HepG2 (cell line): Measurements from ENCODE around the gene COBL.

Source experiments
- BCL6 ChIP-seq: IDR thresholded peaks from 2 replicates; pipeline ENCODE4 v1.6.1; 2016; ENCODE audit warnings: missing genetic modification reagents, missing compliant biosample characterization
- ERF ChIP-seq: IDR thresholded peaks from 2 replicates; pipeline ENCODE4 v1.6.1; 2018; ENCODE audit warnings: missing biosample characterization, missing genetic modification reagents
- ESRRA ChIP-seq: sonication (generic); formaldehyde crosslinking; IDR thresholded peaks from 2 replicates; pipeline ENCODE4 v1.5.1; 2020; ENCODE audit warnings: mild to moderate bottlenecking, low read depth, missing genetic modification reagents
- GABPA ChIP-seq, 2 experiments: IDR thresholded peaks; 2 replicates each; pipeline ENCODE4 v1.6.1; 2011 to 2016; ENCODE audit warnings: low read depth in 2 of 2, low read length in 1 of 2, missing biosample characterization in 1 of 2, missing genetic modification characterization in 1 of 2
- JUNB ChIP-seq: sonication (generic); formaldehyde crosslinking; IDR thresholded peaks from 2 replicates; pipeline ENCODE4 v1.8.0; 2022; ENCODE audit warnings: missing genetic modification reagents, mild to moderate bottlenecking, borderline replicate concordance
- SRF ChIP-seq: IDR thresholded peaks from 2 replicates; pipeline ENCODE4 v1.6.1; 2011; ENCODE audit warnings: mild to moderate bottlenecking, low read depth, low read length, moderate library complexity
- TSC22D2 ChIP-seq: sonication (generic); formaldehyde crosslinking; IDR thresholded peaks from 2 replicates; pipeline ENCODE4 v1.5.1; 2020; ENCODE audit warnings: missing genetic modification reagents, mild to moderate bottlenecking, borderline replicate concordance
- ZSCAN22 ChIP-seq: sonication (generic); formaldehyde crosslinking; IDR thresholded peaks from 2 replicates; pipeline ENCODE4 v1.4.0; 2020; ENCODE audit warnings: mild to moderate bottlenecking, missing genetic modification reagents
- TF ChIP-seq, protein P1 (sequence below): sonication (generic); formaldehyde crosslinking; conservative IDR thresholded peaks from 2 replicates; pipeline ENCODE4 v1.4.0; 2020; ENCODE audit warnings: missing genetic modification reagents
- TF ChIP-seq, protein P2 (sequence below): sonication (generic); formaldehyde crosslinking; IDR thresholded peaks from 2 replicates; pipeline ENCODE4 v1.4.0; 2020; ENCODE audit warnings: missing genetic modification reagents, mild to moderate bottlenecking, borderline replicate concordance
- TF ChIP-seq, protein P3 (sequence below), 2 experiments: fragments of 450-650 bp in 1 of 2; sonication (generic) in 1 of 2; formaldehyde crosslinking in 1 of 2; IDR thresholded peaks; 2 replicates each; pipeline versions ENCODE4 v1.6.1 to v1.8.0; 2016 to 2022; ENCODE audit warnings: antibody characterized with exemption in 1 of 2, mild to moderate bottlenecking in 1 of 2, missing genetic modification reagents in 1 of 2
- TF ChIP-seq, protein P4 (sequence below): sonication (generic); formaldehyde crosslinking; IDR thresholded peaks from 2 replicates; pipeline ENCODE4 v1.9.0; 2022; ENCODE audit warnings: missing genetic modification reagents, mild to moderate bottlenecking, borderline replicate concordance
- TF ChIP-seq, protein P5 (sequence below): sonication (generic); formaldehyde crosslinking; IDR thresholded peaks from 2 replicates; pipeline ENCODE4 v1.5.0; 2020; ENCODE audit warnings: mild to moderate bottlenecking, missing genetic modification reagents, moderate library complexity
- TF ChIP-seq, protein P6 (sequence below): IDR thresholded peaks from 2 replicates; pipeline ENCODE4 v1.6.1; 2012; ENCODE audit warnings: low read depth, low read length, improper control_type of control experiment

DNA sequence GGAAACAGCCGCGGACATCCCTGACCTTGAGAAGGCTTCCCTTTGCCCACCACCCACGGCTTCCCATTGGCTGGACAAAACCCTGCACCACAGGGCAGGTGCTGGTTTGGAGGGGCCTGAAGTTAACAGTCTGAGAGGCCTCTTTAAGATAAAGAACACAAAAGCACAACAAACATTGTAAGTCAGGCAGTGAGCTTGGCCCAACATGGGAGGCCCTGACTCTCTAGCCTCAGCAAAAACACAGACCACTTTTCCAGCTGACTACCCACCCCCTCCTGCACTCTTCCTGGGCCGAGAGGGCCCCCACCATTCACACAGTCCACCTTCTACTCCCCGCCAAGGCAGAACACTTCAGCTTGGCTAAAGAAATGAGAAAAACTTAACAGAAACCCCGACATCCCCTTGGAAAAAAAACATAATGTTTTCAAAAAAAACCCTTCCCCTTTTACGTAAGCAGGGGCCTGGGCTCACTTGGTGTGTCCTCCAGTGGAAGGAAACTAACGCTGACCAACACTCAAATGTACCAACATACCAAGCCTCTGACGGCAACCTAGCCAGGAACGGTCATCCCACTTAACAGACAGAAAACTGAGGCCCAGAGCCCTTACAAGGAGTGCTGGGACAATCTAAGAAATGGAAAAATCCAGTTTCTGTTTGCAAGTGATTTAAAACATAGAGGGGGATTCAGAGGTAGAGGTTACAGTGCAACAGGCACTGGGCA, 80.9 kb downstream of the COBL start:
- TF ChIP-seq, protein P1, sequence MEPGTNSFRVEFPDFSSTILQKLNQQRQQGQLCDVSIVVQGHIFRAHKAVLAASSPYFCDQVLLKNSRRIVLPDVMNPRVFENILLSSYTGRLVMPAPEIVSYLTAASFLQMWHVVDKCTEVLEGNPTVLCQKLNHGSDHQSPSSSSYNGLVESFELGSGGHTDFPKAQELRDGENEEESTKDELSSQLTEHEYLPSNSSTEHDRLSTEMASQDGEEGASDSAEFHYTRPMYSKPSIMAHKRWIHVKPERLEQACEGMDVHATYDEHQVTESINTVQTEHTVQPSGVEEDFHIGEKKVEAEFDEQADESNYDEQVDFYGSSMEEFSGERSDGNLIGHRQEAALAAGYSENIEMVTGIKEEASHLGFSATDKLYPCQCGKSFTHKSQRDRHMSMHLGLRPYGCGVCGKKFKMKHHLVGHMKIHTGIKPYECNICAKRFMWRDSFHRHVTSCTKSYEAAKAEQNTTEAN (CRISPR knock-in tag), result no peak
- TF ChIP-seq, protein P2, sequence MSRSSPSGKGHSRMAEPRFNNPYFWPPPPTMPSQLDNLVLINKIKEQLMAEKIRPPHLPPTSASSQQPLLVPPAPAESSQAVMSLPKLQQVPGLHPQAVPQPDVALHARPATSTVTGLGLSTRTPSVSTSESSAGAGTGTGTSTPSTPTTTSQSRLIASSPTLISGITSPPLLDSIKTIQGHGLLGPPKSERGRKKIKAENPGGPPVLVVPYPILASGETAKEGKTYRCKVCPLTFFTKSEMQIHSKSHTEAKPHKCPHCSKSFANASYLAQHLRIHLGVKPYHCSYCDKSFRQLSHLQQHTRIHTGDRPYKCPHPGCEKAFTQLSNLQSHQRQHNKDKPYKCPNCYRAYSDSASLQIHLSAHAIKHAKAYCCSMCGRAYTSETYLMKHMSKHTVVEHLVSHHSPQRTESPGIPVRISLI (CRISPR knock-in tag), result no peak
- no peak for TF ChIP-seq ERF (CRISPR knock-in tag)
- TF ChIP-seq ESRRA (CRISPR knock-in tag), result no peak
- no peak for TF ChIP-seq JUNB
- TF ChIP-seq, protein P3, sequence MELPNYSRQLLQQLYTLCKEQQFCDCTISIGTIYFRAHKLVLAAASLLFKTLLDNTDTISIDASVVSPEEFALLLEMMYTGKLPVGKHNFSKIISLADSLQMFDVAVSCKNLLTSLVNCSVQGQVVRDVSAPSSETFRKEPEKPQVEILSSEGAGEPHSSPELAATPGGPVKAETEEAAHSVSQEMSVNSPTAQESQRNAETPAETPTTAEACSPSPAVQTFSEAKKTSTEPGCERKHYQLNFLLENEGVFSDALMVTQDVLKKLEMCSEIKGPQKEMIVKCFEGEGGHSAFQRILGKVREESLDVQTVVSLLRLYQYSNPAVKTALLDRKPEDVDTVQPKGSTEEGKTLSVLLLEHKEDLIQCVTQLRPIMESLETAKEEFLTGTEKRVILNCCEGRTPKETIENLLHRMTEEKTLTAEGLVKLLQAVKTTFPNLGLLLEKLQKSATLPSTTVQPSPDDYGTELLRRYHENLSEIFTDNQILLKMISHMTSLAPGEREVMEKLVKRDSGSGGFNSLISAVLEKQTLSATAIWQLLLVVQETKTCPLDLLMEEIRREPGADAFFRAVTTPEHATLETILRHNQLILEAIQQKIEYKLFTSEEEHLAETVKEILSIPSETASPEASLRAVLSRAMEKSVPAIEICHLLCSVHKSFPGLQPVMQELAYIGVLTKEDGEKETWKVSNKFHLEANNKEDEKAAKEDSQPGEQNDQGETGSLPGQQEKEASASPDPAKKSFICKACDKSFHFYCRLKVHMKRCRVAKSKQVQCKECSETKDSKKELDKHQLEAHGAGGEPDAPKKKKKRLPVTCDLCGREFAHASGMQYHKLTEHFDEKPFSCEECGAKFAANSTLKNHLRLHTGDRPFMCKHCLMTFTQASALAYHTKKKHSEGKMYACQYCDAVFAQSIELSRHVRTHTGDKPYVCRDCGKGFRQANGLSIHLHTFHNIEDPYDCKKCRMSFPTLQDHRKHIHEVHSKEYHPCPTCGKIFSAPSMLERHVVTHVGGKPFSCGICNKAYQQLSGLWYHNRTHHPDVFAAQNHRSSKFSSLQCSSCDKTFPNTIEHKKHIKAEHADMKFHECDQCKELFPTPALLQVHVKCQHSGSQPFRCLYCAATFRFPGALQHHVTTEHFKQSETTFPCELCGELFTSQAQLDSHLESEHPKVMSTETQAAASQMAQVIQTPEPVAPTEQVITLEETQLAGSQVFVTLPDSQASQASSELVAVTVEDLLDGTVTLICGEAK (IDR thresholded peaks at IDR 0.05), result no peak
- TF ChIP-seq, protein P3 (CRISPR knock-in tag; IDR thresholded peaks at IDR 0.05), result no peak
- TF ChIP-seq, protein P4, sequence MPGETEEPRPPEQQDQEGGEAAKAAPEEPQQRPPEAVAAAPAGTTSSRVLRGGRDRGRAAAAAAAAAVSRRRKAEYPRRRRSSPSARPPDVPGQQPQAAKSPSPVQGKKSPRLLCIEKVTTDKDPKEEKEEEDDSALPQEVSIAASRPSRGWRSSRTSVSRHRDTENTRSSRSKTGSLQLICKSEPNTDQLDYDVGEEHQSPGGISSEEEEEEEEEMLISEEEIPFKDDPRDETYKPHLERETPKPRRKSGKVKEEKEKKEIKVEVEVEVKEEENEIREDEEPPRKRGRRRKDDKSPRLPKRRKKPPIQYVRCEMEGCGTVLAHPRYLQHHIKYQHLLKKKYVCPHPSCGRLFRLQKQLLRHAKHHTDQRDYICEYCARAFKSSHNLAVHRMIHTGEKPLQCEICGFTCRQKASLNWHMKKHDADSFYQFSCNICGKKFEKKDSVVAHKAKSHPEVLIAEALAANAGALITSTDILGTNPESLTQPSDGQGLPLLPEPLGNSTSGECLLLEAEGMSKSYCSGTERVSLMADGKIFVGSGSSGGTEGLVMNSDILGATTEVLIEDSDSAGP, result no peak
- TF ChIP-seq, protein P5, sequence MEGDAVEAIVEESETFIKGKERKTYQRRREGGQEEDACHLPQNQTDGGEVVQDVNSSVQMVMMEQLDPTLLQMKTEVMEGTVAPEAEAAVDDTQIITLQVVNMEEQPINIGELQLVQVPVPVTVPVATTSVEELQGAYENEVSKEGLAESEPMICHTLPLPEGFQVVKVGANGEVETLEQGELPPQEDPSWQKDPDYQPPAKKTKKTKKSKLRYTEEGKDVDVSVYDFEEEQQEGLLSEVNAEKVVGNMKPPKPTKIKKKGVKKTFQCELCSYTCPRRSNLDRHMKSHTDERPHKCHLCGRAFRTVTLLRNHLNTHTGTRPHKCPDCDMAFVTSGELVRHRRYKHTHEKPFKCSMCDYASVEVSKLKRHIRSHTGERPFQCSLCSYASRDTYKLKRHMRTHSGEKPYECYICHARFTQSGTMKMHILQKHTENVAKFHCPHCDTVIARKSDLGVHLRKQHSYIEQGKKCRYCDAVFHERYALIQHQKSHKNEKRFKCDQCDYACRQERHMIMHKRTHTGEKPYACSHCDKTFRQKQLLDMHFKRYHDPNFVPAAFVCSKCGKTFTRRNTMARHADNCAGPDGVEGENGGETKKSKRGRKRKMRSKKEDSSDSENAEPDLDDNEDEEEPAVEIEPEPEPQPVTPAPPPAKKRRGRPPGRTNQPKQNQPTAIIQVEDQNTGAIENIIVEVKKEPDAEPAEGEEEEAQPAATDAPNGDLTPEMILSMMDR (CRISPR knock-in tag), result no peak
- no peak for TF ChIP-seq BCL6
- TF ChIP-seq, protein P6, sequence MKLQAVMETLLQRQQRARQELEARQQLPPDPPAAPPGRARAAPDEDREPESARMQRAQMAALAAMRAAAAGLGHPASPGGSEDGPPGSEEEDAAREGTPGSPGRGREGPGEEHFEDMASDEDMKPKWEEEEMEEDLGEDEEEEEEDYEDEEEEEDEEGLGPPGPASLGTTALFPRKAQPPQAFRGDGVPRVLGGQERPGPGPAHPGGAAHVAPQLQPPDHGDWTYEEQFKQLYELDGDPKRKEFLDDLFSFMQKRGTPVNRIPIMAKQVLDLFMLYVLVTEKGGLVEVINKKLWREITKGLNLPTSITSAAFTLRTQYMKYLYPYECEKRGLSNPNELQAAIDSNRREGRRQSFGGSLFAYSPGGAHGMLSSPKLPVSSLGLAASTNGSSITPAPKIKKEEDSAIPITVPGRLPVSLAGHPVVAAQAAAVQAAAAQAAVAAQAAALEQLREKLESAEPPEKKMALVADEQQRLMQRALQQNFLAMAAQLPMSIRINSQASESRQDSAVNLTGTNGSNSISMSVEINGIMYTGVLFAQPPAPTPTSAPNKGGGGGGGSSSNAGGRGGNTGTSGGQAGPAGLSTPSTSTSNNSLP, result no peak
- TF ChIP-seq GABPA (IDR thresholded peaks at IDR 0.05; ENCODE audit: low read depth, low read length), result no peak
- no peak for TF ChIP-seq GABPA (CRISPR knock-in tag; IDR thresholded peaks at IDR 0.05; ENCODE audit: low read depth)
- TF ChIP-seq TSC22D2 (CRISPR knock-in tag), result no peak
- TF ChIP-seq SRF, result no peak
- no peak for TF ChIP-seq ZSCAN22 (CRISPR knock-in tag)
